ENCODE data around the gene SYT10. TPM values are rescaled to one million over a fixed set of nuclear protein-coding genes. Genes with fewer than 3 reads are reported as not detected.

Gene SYT10, protein sequence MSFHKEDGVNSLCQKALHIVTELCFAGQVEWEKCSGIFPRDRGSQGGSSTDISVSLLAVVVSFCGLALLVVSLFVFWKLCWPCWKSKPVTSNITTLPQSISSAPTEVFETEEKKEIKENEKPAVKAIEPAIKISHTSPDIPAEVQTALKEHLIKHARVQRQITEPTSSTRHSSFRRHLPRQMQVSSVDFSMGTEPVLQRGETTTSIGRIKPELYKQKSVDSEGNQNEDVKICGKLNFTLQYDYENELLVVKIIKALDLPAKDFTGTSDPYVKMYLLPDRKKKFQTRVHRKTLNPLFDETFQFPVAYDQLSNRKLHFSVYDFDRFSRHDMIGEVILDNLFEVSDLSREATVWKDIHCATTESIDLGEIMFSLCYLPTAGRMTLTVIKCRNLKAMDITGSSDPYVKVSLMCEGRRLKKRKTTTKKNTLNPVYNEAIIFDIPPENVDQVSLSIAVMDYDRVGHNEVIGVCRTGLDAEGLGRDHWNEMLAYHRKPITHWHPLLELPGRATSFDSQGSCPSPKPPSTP
- total RNA-seq, result not detected in 2 replicates

DNA sequence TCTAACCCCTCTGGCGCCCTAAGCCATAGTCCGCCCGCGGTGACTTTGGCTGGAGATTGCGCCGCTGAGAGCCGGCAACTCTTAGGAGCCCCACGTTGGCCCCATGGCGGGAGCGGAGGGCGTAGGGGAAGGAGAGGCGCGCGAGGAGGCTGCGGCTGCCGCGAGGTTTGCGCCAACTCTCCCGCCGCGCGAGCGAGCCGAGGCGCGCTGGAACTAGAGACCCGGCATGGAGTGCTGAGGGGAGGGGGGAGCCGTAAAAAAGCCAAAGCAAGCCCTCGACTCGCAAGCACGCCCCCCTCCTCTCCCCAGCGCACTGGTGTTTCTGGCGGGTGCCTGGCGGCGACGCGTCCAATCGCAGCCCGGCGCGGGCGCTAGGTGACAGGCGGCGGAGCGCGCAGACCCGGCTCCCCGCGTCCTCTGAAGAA is at the start of gene SYT10:
SYT10 (minus strand) TSS at position 233 of the 425 bp plus-strand sequence. CDS start 297 bp downstream, outside the sequence.

